Neural progenitor cell (in vitro differentiated cells): ENCODE results near the gene APEH.

Experiments used
- EZH2 ChIP-seq: fragments of 200-600 bp; sonication (generic); IDR thresholded peaks from 2 replicates; pipeline ENCODE4 v1.6.1; 2017; ENCODE audit warnings: antibody characterized with exemption, mild to moderate bottlenecking, moderate library complexity
- EZH2phosphoT487 ChIP-seq: fragments of 200-600 bp; sonication (generic); IDR thresholded peaks from 2 replicates; pipeline ENCODE4 v1.6.1; 2017; ENCODE audit warnings: antibody characterized with exemption
- TF ChIP-seq, protein P1 (sequence below): fragments of 200-600 bp; sonication (generic); IDR thresholded peaks from 2 replicates; pipeline ENCODE4 v1.5.1; 2017; ENCODE audit warnings: antibody characterized with exemption, mild to moderate bottlenecking

DNA sequence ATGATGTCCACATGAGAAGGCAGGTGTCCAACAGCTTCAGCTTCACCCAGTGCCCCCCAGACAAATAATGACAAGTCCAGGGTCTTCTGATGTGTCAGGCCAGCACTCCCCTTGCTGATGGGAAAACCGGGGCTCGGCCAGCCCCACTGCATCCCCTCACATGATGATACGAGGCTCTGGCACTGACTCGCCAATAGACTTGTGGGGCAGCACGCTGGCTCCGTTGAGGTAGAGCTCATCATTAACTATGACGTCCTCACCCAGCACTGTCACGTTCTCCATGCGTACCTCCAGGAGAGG lies 47.4 kb downstream of the APEH start:
- TF ChIP-seq, protein P1, sequence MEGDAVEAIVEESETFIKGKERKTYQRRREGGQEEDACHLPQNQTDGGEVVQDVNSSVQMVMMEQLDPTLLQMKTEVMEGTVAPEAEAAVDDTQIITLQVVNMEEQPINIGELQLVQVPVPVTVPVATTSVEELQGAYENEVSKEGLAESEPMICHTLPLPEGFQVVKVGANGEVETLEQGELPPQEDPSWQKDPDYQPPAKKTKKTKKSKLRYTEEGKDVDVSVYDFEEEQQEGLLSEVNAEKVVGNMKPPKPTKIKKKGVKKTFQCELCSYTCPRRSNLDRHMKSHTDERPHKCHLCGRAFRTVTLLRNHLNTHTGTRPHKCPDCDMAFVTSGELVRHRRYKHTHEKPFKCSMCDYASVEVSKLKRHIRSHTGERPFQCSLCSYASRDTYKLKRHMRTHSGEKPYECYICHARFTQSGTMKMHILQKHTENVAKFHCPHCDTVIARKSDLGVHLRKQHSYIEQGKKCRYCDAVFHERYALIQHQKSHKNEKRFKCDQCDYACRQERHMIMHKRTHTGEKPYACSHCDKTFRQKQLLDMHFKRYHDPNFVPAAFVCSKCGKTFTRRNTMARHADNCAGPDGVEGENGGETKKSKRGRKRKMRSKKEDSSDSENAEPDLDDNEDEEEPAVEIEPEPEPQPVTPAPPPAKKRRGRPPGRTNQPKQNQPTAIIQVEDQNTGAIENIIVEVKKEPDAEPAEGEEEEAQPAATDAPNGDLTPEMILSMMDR: no peak
- TF ChIP-seq EZH2: no peak
- no peak for TF ChIP-seq EZH2phosphoT487
